NAMALWA (cell line): ENCODE data around the gene RHOH.

Source experiments
- DNase-seq: peaks from one replicate; pipeline ENCODE4 v3.0.0-alpha.2; 2015; ENCODE audit warnings: low spot score

Gene RHOH

GRCh38 chr4:40238008-40238699, 41.3 kb downstream of the RHOH start:
- no peak for DNase-seq

DNA sequence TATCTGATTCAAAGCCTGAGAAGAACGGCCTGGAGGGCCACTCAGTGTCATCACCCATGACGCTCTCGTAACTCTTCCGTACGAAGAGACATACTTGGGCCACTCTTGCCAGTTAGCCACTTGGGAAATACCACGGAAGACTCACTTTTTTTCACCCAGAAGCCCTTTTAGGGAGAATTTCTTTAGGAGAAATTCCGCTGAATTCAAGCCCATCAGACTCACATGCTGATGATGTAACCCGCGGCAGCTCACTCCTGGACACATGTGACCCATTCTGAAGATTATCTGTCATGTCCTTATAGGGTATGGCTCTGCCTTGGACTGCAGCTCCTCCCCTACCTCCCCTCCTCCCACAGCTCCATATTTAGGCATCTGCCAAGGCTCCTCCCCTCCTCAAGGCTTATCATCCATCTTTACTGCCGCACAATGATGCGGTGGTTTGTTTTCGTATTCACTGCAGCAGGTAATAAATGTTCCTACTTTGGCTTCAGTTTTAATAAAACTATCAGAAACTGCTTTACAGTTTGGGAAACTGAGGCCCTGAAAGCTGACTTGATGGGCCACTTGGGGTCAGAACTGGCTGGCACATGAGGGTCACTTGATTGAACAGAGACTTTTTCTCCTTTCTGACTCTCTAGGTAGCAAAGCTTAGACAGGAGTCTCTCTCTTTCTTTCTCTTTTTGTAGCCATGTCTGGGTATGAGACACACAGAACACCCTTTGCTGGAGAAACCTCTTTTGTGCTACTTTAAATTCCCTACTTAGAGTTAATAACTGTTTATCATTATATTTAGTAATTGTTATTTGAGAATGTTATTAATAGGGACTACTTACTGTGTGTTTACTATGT, 42.1 kb downstream of the RHOH start:
- no peak for DNase-seq

DNA sequence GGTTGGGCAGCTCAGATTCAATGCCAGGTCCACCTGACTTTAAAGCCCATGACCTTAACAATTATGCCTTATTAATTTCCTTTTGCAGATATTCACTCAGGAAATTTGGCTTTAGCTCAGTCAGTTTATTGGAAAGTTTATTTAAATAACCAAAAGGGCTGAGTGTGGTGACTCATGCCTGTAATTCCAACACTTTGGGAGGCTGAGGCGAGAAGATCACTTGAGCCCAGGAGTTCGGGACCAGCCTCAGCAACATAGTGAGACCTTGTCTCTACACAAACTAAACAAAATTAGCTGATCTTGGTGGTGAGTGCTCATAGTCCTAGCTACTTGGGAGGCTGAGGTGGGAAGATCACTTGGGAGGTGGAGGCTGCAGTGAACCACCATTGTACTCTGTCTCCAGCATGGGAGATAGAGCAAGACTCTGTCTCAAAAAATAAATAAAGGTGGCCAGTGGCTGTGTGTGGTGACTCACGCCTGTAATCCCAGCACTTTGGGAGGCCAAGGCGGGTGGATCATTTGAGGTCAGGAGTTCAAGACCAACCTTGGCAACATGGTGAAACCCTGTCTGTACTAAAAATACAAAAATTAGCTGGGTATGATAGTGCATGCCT, 43.3 kb downstream of the RHOH start:
- DNase-seq, result no peak

DNA sequence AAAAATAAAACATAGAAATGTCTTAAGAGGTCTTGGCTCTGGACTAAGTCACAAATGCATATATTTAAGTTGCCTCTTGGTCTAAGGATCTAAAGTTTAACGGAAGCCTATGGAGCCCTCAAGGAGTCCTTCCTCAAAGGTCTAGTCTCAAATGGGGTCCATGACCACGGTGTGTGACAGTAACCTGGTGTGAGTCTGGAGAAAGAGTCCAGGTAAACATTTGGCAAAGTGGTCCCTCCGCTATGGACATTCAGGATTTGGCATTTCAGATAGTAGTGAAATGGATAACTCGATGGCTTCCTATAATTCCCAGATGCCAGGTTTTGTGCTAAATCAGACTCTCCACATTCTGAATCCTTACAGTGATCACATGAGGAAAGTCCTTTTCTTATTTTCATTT, 44.2 kb downstream of the RHOH start:
- DNase-seq, result no peak

- DNase-seq, result no peak
These were observed 45.1 kb downstream of the RHOH start for GRCh38 chr4:40241941-40242340.

GRCh38 chr4:40243386-40243948, 46.6 kb downstream of the RHOH start:
- no peak for DNase-seq

DNA sequence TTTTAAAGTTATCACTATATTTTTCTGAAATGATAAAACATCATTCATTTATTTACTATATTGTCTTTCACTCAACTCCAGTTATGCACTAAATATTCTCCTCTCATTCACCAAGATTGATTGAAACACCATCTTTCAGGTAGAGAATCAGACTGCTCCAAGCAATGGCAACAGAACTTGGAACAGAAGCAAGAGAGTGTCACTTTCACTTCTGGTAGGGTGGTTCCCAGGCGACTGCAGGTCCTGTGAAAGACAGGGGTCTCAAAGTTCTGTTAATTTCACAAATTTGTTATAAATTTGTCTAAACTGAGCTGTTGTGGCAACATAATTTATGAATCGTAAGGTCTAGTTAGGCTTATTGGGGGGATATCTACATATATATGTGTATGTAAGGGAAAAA, 47.8 kb downstream of the RHOH start:
- DNase-seq, result no peak

GRCh38 chr4:40245550-40245949, 48.7 kb downstream of the RHOH start:
- no peak for DNase-seq

DNA sequence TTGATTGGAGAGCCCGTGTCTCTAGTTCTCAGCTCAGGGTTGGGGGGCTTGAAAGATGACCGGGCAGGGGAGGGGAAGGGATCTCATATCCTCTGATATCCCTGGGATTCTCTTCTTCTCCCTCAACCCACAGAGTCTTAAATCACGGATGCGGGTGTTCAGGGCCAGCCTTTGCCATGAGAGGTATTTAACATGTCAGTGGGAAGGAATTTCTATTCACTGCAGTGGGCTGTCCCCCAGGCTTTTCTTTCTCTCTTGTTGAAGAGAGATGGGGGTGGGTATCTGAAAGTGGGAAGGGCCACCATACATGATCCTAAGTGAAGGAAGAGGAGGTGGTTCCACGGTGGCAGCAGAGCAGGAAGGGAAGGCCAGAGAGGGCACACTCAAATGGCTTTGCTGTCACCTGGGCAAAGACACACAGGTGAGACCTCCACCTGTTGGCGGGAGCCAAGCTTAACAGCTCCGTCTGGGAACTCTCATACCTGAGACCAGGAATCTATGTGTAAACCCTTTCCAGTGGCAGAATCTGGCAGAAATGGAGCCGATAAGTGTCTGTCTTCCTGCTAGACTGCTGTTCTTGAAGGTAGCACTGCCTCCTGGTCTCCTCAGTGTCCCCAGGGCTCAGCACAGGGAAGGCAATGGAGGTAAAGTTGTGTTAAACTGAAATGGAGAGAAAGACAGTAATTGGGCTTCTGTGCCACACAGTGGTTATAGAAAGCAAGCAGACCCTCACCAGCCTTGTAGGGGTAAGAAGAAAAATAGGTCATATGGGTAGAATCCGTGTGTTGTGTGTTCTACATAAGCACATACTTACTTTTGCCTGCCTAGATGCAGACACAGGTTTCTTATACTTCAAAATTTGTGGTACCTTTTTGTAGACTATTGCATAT, 49.4 kb downstream of the RHOH start:
- no peak for DNase-seq

GRCh38 chr4:40246938-40247337, 50.1 kb downstream of the RHOH start:
- DNase-seq, result no peak

GRCh38 chr4:40247350-40247749, 50.5 kb downstream of the RHOH start:
- DNase-seq, result no peak

DNA sequence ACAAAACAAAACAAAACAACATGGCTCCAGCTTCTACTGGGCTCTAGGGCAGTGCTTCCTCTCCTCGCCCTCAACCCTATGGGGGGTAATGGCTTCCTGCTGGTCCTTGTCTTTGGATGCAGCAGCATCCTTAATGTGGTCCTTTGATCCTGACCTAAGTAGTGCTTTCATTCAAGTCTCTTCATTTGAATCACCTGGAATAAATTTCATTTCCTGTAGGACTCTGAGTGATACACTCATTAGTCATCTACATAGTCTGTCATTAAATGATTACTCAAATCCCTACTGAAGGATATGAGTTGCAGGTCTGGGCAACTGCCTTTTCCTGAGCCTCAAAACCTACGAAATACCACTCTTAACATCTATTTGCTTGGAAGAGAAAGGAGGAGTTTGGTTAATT, 54.5 kb downstream of the RHOH start:
- no peak for DNase-seq

GRCh38 chr4:40253906-40254305, 57.1 kb downstream of the RHOH start:
- DNase-seq, result no peak

- DNase-seq, result no peak
These were observed 58.0 kb downstream of the RHOH start for GRCh38 chr4:40254608-40255392.

GRCh38 chr4:40255393-40256281, 58.8 kb downstream of the RHOH start:
- DNase-seq, result no peak

DNA sequence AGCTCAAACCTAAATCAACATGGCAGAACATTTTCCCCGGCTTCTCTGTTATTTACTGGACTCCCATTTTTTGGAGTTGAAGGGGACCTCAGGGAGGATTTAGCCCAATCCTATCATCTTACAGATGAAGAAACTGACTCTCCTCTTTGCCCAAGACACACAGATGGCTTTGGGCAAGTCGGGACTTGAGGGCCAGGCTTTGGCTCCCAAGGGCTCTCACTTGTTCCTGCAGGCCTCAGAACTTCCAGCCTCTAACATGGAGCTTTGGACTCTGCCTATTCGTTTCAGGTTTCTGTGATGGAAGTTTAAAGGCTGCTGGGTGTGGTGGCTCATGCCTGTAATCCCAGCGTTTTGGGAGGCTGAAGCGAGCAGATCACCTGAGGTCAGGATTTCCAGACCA, 59.5 kb downstream of the RHOH start:
- no peak for DNase-seq

- DNase-seq, result no peak
These were observed 60.0 kb downstream of the RHOH start for GRCh38 chr4:40256817-40257216.

- no peak for DNase-seq
These were observed 61.8 kb downstream of the RHOH start for GRCh38 chr4:40258627-40259026.

- no peak for DNase-seq
These were observed 64.6 kb downstream of the RHOH start for GRCh38 chr4:40261231-40262076.
